ENCODE data around the gene CNGB1. TPM values are rescaled to one million over a fixed set of nuclear protein-coding genes. Genes with fewer than 3 reads are reported as not detected.

Gene CNGB1
- total RNA-seq, 2 donors from 2014 or later = 0.05 to 0.69 TPM

Other genes with a start within 250 kb of the CNGB1 start
- 10 to 100 TPM; 17.0 to 26.3 TPM for gene KATNB1, start 235.4 kb downstream of the CNGB1 start, total RNA-seq
- gene KIFC3, start 168.6 kb downstream of the CNGB1 start, total RNA-seq = 1 to 10 TPM; 3.8 to 5.7 TPM
- gene ZNF319, start 29.5 kb upstream of the CNGB1 start, total RNA-seq = 1 to 10 TPM; 3.5 to 5.3 TPM
- gene USB1, start 30.3 kb upstream of the CNGB1 start, total RNA-seq = 10 to 100 TPM; 34.2 to 49.8 TPM
- gene MMP15, start 54.6 kb upstream of the CNGB1 start, total RNA-seq = 100 to 1,000 TPM in 1 of 2 donors, 10 to 100 TPM in 1; 79.2 to 126 TPM
- 10 to 100 TPM; 26.7 to 32.1 TPM for gene CFAP20, start 158.3 kb upstream of the CNGB1 start, total RNA-seq
- 10 to 100 TPM; 53.4 to 62.0 TPM for gene CSNK2A2, start 227.0 kb upstream of the CNGB1 start, total RNA-seq